SK-N-SH (cell line): Measurements from ENCODE around the gene SLC6A20. TPM values are rescaled to one million over a fixed set of nuclear protein-coding genes. Genes with fewer than 3 reads are reported as not detected.

Experiments
- CTCF ChIA-PET: fragments of 300-600, 350-600 bp; formaldehyde crosslinking; extraction: SDS; loops from one replicate; lab custom pipeline; 2021; lab: Yijun Ruan, JAX
- POLR2A ChIA-PET: fragments of 350-600 bp; sonication (Branson Sonifier 250); formaldehyde crosslinking; extraction: SDS; loops from one replicate; lab custom pipeline; 2020; ENCODE audit warnings: antibody characterized with exemption, inconsistent platforms; lab: Yijun Ruan, JAX
- DNase-seq: peaks from one replicate; pipeline ENCODE4 v3.0.0; 2012
- H2AFZ ChIP-seq: fragments of 200-600 bp; sonication (generic); 2 replicates; pipeline ENCODE4 v1.8.1; 2016; ENCODE audit warnings: antibody characterized with exemption, mild to moderate bottlenecking, low read depth
- H3F3A ChIP-seq: fragments of 200-600 bp; sonication (generic); replicated peaks from 2 replicates; pipeline ENCODE3; 2016; ENCODE audit warnings: antibody characterized with exemption, mild to moderate bottlenecking; ENCODE audit not compliant: insufficient read depth
- H3K27ac ChIP-seq, 2 experiments: fragments of 200-500 bp in 1 of 2; fragments of 200-600 bp in 1 of 2; sonication (Bioruptor generic) in 1 of 2; sonication (generic), shearing (Covaris generic) in 1 of 2; 2 replicates each; pipeline versions ENCODE4 v1.5.1 to v1.6.1; 2014 to 2016; ENCODE audit warnings: low read depth in 2 of 2, inconsistent platforms in 1 of 2, low read length in 1 of 2, mild to moderate bottlenecking in 1 of 2, mixed read lengths in 1 of 2
- H3K27me3 ChIP-seq: fragments of 200-600 bp; sonication (generic), shearing (Covaris generic); 2 replicates; pipeline ENCODE4 v1.6.1; 2016; ENCODE audit warnings: mixed run types; ENCODE audit not compliant: insufficient read depth
- H3K36me3 ChIP-seq, 2 experiments: fragments of 200-500 bp in 1 of 2; fragments of 200-600 bp in 1 of 2; sonication (Bioruptor generic) in 1 of 2; sonication (generic) in 1 of 2; replicated peaks in 1 of 2; 2 replicates each; pipeline versions ENCODE3 to v1.5.1; 2014 to 2016; ENCODE audit warnings: low read length in 1 of 2, mild to moderate bottlenecking in 1 of 2; ENCODE audit not compliant: insufficient read depth in 2 of 2, control insufficient read depth in 1 of 2
- H3K4me1 ChIP-seq, 2 experiments: fragments of 200-500 bp in 1 of 2; fragments of 200-600 bp in 1 of 2; sonication (Bioruptor generic) in 1 of 2; sonication (generic), shearing (Covaris generic) in 1 of 2; 2 replicates each; pipeline versions ENCODE4 v1.5.1 to v1.6.1; 2014 to 2016; ENCODE audit warnings: low read depth in 1 of 2, low read length in 1 of 2, mixed run types in 1 of 2; ENCODE audit not compliant: insufficient read depth in 2 of 2, control insufficient read depth in 1 of 2
- H3K4me2 ChIP-seq: fragments of 200-600 bp; sonication (generic), shearing (Covaris generic); 2 replicates; pipeline ENCODE4 v1.6.1; 2017; ENCODE audit warnings: mixed run types
- H3K4me3 ChIP-seq, 2 experiments: fragments of 200-500 bp in 1 of 2; fragments of 200-600 bp in 1 of 2; sonication (Bioruptor generic) in 1 of 2; sonication (generic), shearing (Covaris generic) in 1 of 2; 2 replicates each; pipeline versions ENCODE4 v1.5.1 to v1.8.1; 2014 to 2016; ENCODE audit warnings: low read depth in 2 of 2, inconsistent platforms in 1 of 2, low read length in 1 of 2, mild to moderate bottlenecking in 1 of 2, mixed read lengths in 1 of 2, moderate library complexity in 1 of 2
- H3K79me2 ChIP-seq: fragments of 200-600 bp; sonication (generic); 2 replicates; pipeline ENCODE4 v1.8.1; 2017; ENCODE audit warnings: mild to moderate bottlenecking; ENCODE audit not compliant: insufficient read depth
- H3K9ac ChIP-seq: fragments of 200-600 bp; sonication (generic); 2 replicates; pipeline ENCODE4 v1.6.1; 2017; ENCODE audit warnings: mixed run types
- H3K9me2 ChIP-seq: fragments of 200-600 bp; sonication (generic); 2 replicates; pipeline ENCODE4 v1.6.1; 2017; ENCODE audit warnings: mixed run types
- H3K9me3 ChIP-seq: fragments of 200-600 bp; sonication (generic); 2 replicates; pipeline ENCODE4 v1.6.1; 2017; ENCODE audit warnings: mixed run types, mild to moderate bottlenecking, moderate library complexity
- H4K20me1 ChIP-seq: fragments of 200-600 bp; sonication (generic); 2 replicates; pipeline ENCODE4 v1.6.1; 2017; ENCODE audit warnings: mild to moderate bottlenecking, mixed run types; ENCODE audit not compliant: insufficient read depth
- CHD2 ChIP-seq: fragments of 150-350 bp; IDR thresholded peaks from 2 replicates; pipeline ENCODE4 v1.6.1; 2018; ENCODE audit warnings: low read length; ENCODE audit not compliant: partially characterized antibody
- CTCF ChIP-seq: fragments of 200-600 bp; sonication (generic); IDR thresholded peaks from 2 replicates; pipeline ENCODE4 v1.6.1; 2017; ENCODE audit warnings: antibody characterized with exemption, mild to moderate bottlenecking, moderate library complexity
- ELF1 ChIP-seq: IDR thresholded peaks from 2 replicates; pipeline ENCODE4 v1.4.0; 2012
- FOSL2 ChIP-seq: IDR thresholded peaks from 2 replicates; pipeline ENCODE4 v1.4.0; 2012; ENCODE audit warnings: low read depth, mild to moderate bottlenecking, moderate library complexity, borderline replicate concordance
- FOXJ3 ChIP-seq: sonication (generic); formaldehyde crosslinking; IDR thresholded peaks from 2 replicates; pipeline ENCODE4 v1.5.1; 2020; ENCODE audit warnings: mild to moderate bottlenecking, missing genetic modification reagents
- JUND ChIP-seq: IDR thresholded peaks from 2 replicates; pipeline ENCODE4 v1.4.0; 2012
- MAX ChIP-seq: IDR thresholded peaks from 2 replicates; pipeline ENCODE4 v1.4.0; 2012; ENCODE audit warnings: low read depth
- MEF2A ChIP-seq: IDR thresholded peaks from 2 replicates; pipeline ENCODE4 v1.4.0; 2012; ENCODE audit warnings: low read depth, borderline replicate concordance
- POLR2AphosphoS5 ChIP-seq: IDR thresholded peaks from 2 replicates; pipeline ENCODE4 v1.6.1; 2012; ENCODE audit warnings: low read depth, low read length
- RAD21 ChIP-seq: IDR thresholded peaks from 2 replicates; pipeline ENCODE4 v1.6.1; 2012; ENCODE audit warnings: mild to moderate bottlenecking, low read length
- WGBS: methylation state at CpG from one replicate; pipeline ENCODE4 v1.1.6; 2017; ENCODE audit warnings: low lambda C conversion rate; 5-methylcytosine and 5-hydroxymethylcytosine counted together
- polyA plus RNA-seq, 3 experiments: library from polyadenylated mRNA; depleted of rRNA; stranded (reverse); fragments of >200 nt; gene quantifications; 2 replicates each; pipeline ENCODE4 v1.2.3, GENCODE V29; 2012

Gene SLC6A20
- polyA plus RNA-seq, 1 of the 3 experiments (the other 2 are of a cell fraction), result not detected

GRCh38 chr3:45737234-45737633, 59.1 kb downstream of the SLC6A20 start:
- H4K20me1 ChIP-seq, result no peaks in the 10 kb centered on the region
- H3K79me2 ChIP-seq, result no peaks in the 10 kb centered on the region
- no peaks in the 10 kb centered on the region for H3K9me3 ChIP-seq
- peaks cover 77 to 89% of the 10 kb centered on the region in 2 experiments for H3K36me3 ChIP-seq
- H3K27me3 ChIP-seq, result no peaks in the 10 kb centered on the region
- peaks cover 0 to 2% of the 10 kb centered on the region in 2 experiments; a peak in 1 of 4 replicates for H3K4me1 ChIP-seq
- H3K27ac ChIP-seq, result no peak overlapping the region; a peak in 1 of 4 replicates
- 91% methylated on average over 1 of the region's 2 CpGs for WGBS
- TF ChIP-seq FOSL2, result no peak
- no peak for TF ChIP-seq JUND
- TF ChIP-seq CTCF, result no peak
- TF ChIP-seq FOXJ3 (CRISPR knock-in tag), result no peak
- no peak for TF ChIP-seq RAD21
- TF ChIP-seq MEF2A, result no peak
- no peak for TF ChIP-seq POLR2AphosphoS5
- no peak for TF ChIP-seq CHD2
- H3F3A ChIP-seq, result no peaks in the 10 kb centered on the region
- POLR2A ChIA-PET, result no interaction called here
- no peak overlapping the region for H3K4me3 ChIP-seq
- H3K9ac ChIP-seq, result no peak overlapping the region
- no peaks in the 10 kb centered on the region for H3K9me2 ChIP-seq
- no peak overlapping the region for H2AFZ ChIP-seq
- H3K4me2 ChIP-seq, result no peak overlapping the region
- no peak for DNase-seq
- CTCF ChIA-PET, result interaction anchor here (1.5 kb wide), 1 partner anchor 192 kb away, joined by 4 read pairs; no protein-coding TSS in a partner anchor

- H3K9ac ChIP-seq, result no peak overlapping the region
- no peaks in the 10 kb centered on the region for H3K79me2 ChIP-seq
- H2AFZ ChIP-seq, result no peak overlapping the region
- H3K4me1 ChIP-seq, result peaks cover 0 to 2% of the 10 kb centered on the region in 2 experiments; a peak in 1 of 4 replicates
- CTCF ChIA-PET, result interaction anchor here (1.1 to 1.5 kb wide), 2 partner anchors 14 to 192 kb away, joined by 3 to 4 read pairs; no protein-coding TSS in a partner anchor
- no peak overlapping the region for H3K4me3 ChIP-seq
- H3K36me3 ChIP-seq, result peaks cover 82 to 89% of the 10 kb centered on the region in 2 experiments
- no peak overlapping the region for H3K4me2 ChIP-seq
- no peak for TF ChIP-seq ELF1
- no peak for TF ChIP-seq MAX
- TF ChIP-seq, all 33 proteins: peak for 0
- H3K9me3 ChIP-seq, result no peaks in the 10 kb centered on the region
- H3K27me3 ChIP-seq, result no peaks in the 10 kb centered on the region
- no peaks in the 10 kb centered on the region for H3K9me2 ChIP-seq
- POLR2A ChIA-PET, result no interaction called here
- no peaks in the 10 kb centered on the region for H3F3A ChIP-seq
- no peaks in the 10 kb centered on the region for H4K20me1 ChIP-seq
- DNase-seq, result no peak
- no peak overlapping the region for H3K27ac ChIP-seq
Observed at GRCh38 chr3:45736707-45737106, 59.6 kb downstream of the SLC6A20 start.
